Heart left ventricle (tissue), 16 donors: ENCODE data around the gene TRIM34. TPM values are rescaled to one million over a fixed set of nuclear protein-coding genes. Genes with fewer than 3 reads are reported as not detected.
A peak's percentile ranks its signal among the peaks of the same experiment; 100 is the strongest.

Experiments
- ATAC-seq, 4 donors: fragments of 200-7000 bp; cut with Tn5 transposase; one replicate each; pipeline ENCODE4 v1.9.1; 2020 to 2022; ENCODE audit warnings: moderate library complexity in 4 of 4, mild to moderate bottlenecking in 3 of 4, moderate number of reproducible peaks in 1 of 4
- DNase-seq, 5 donors: peaks; one replicate each; pipeline ENCODE4 v3.0.0-alpha.2; 2020
- H3K27ac ChIP-seq, 12 donors: fragments of 200-600 bp; sonication (generic) in 4 of 12; one replicate each; pipeline versions ENCODE4 v1.5.0 to v1.8.0; 2016 to 2022; ENCODE audit warnings: mild to moderate bottlenecking in 2 of 12
- H3K27me3 ChIP-seq, 9 donors: fragments of 200-600 bp; sonication (generic) in 2 of 9; one replicate each; pipeline versions ENCODE4 v1.5.1 to v1.8.0; 2016 to 2022; ENCODE audit warnings: mild to moderate bottlenecking in 3 of 9
- H3K36me3 ChIP-seq, 9 donors: fragments of 200-600 bp; sonication (generic) in 2 of 9; one replicate each; pipeline versions ENCODE4 v1.5.0 to v1.8.0; 2018 to 2022; ENCODE audit warnings: mild to moderate bottlenecking in 2 of 9
- H3K4me1 ChIP-seq, 12 donors: fragments of 200-600 bp; sonication (generic) in 4 of 12; one replicate each; pipeline versions ENCODE4 v1.5.0 to v1.8.0; 2016 to 2022; ENCODE audit warnings: mild to moderate bottlenecking in 3 of 12
- H3K4me3 ChIP-seq, 12 donors: fragments of 200-600 bp; sonication (generic) in 4 of 12; one replicate each; pipeline versions ENCODE4 v1.5.0 to v1.8.0; 2017 to 2022; ENCODE audit warnings: mild to moderate bottlenecking in 9 of 12, moderate library complexity in 4 of 12
- H3K9me3 ChIP-seq, 12 donors: fragments of 200-600 bp; sonication (generic) in 4 of 12; one replicate each; pipeline versions ENCODE4 v1.5.0 to v1.8.0; 2016 to 2022; ENCODE audit warnings: mild to moderate bottlenecking in 1 of 12
- CTCF ChIP-seq, 12 donors: fragments of 200-600 bp; sonication (generic) in 4 of 12; IDR thresholded peaks; one replicate each; pipeline versions ENCODE4 v1.5.0 to v1.8.0; 2018 to 2022; ENCODE audit warnings: antibody characterized with exemption in 12 of 12, mild to moderate bottlenecking in 5 of 12
- POLR2A ChIP-seq, 2 donors: fragments of 450-650 bp; IDR thresholded peaks; one replicate each; pipeline ENCODE4 v1.6.1; 2017; ENCODE audit warnings: antibody characterized with exemption in 2 of 2, mild to moderate bottlenecking in 2 of 2, moderate library complexity in 2 of 2
- WGBS, 4 donors: extraction: QIAGEN DNeasy Blood & Tissue Kit in 2 of 4; methylation state at CpG; one replicate each; pipeline versions ENCODE4 v1.1.5 to v1.1.7; 2013 to 2018; 5-methylcytosine and 5-hydroxymethylcytosine counted together
- intact Hi-C, 10 donors: fragments of 100-400 bp; cut with DNase I; formaldehyde crosslinking; loops; one replicate each; pipeline versions ENCODE4 v1.11.1 to v1.14.2; 2022
- polyA plus RNA-seq, 2 donors: library from polyadenylated mRNA; stranded (reverse); fragments of 200-250 nt; gene quantifications; one replicate each; pipeline ENCODE4 v1.2.3, GENCODE V29; 2013
- total RNA-seq, 9 donors: library from RNA; depleted of rRNA in 2 of 9; stranded (reverse); fragments of >200 nt in 2 of 9; fragmentation: NEBNext Ultra II Directional in 3 of 9; extraction: Animal tissue kit (Norgen Biotek cat#: 25700) in 3 of 9; gene quantifications; one replicate each; pipeline versions ENCODE4 v1.1.0 to v1.2.4, GENCODE V29; 2016 to 2023
- donor health status: ischemic (EF 13 %, LVEDD 7.1; RV severe dilation, severe dysfunction).
- donor health status: healthy with polysubstance abuse.
- donor health status: DM: no; HTN: yes; CAD: no.
- donor health status: DM: no; HTN: no; CAD: no.
- donor health status: ischemic (EF 25% LVEDD 6.9; RV normal size, moderate dysfunction).
- donor health status: ischemic (EF 25% LVEDD 5.7; RV mildly dilated, moderate dysfunction).
- donor health status: healthy.
- donor health status: DM: yes; HTN: yes; CAD: no.
- donor health status: ischemic (EF 35%, LVEDD 5.7; RV mildly dilated, moderate dysfunction).
- donor health status: nonischemic (EF 11% LVEDD 7.7; RV severe dilation, severe dysfunction).
- donor health status: DM: yes; HTN: yes; CAD: no.
- donor health status: PGD.
- donor health status: ischemic (EF 29% LVEDD 5.4; RV normal size, mild dysfunction).
- donor health status: nonischemic (EF 23%, LVEDD 6.1; RV moderate dilation, normal function).

TRIM34 gene
- total and polyA plus RNA-seq, 11 donors = 0.72 to 9.1 (median 1.6) TPM

- no peaks in the 10 kb centered on the region for H3K9me3 ChIP-seq
- peak within 1 kb of the TSS; percentile 25 to 68 (median 52) for H3K4me3 ChIP-seq
- 2 to 6% (median 3%) methylated on average over 13 of the region's 13 CpGs for WGBS, 4 donors
- TF ChIP-seq POLR2A (IDR thresholded peaks at IDR 0.05) (peak in 1 of 2 donors; percentile 88), CTCF (IDR thresholded peaks at IDR 0.05) (peak; percentile 35 to 74 (median 54))
- intact Hi-C loops = loop anchor here in 5 of 10 donors (1.0 to 10.0 kb wide), 4 partner anchors 58 to 122 kb away; partner anchors contain the start of gene TRIM34 (in 3 of the 5)
- peaks cover 0 to 12% (median 1%) of the 10 kb centered on the region in 9 donors for H3K36me3 ChIP-seq
- ATAC-seq (peak; percentile 97 to 99 (median 98)), DNase-seq (peak; percentile 87 to 91 (median 89))
- H3K27ac ChIP-seq = peak within 1 kb of the TSS; percentile 74 to 96 (median 86)
- peaks cover 0 to 31% (median 17%) of the 10 kb centered on the region in 12 donors for H3K4me1 ChIP-seq
- no peaks in the 10 kb centered on the region for H3K27me3 ChIP-seq
These were observed 60.0 kb downstream of the TRIM34 start, which contains the start of gene TRIM5 for GRCh38 chr11:5684646-5685362. TRIM5 (minus strand) TSS chr11:5685074; CDS start chr11:5680177, 4,897 bp downstream.

- H3K27ac ChIP-seq = no peak overlapping the region
- H3K36me3 ChIP-seq = no peaks in the 10 kb centered on the region
- intact Hi-C loops = loop anchor here in 4 of 10 donors (5.0 to 10.0 kb wide), 3 partner anchors 59 to 64 kb away; partner anchors contain the start of gene TRIM34 (in 3 of the 4)
- ATAC-seq (no peak), DNase-seq (no peak)
- H3K4me1 ChIP-seq = peaks cover 0 to 31% (median 17%) of the 10 kb centered on the region in 12 donors
- H3K9me3 ChIP-seq = no peaks in the 10 kb centered on the region
- H3K4me3 ChIP-seq = no peak overlapping the region
- no peaks in the 10 kb centered on the region for H3K27me3 ChIP-seq
- TF ChIP-seq CTCF (IDR thresholded peaks at IDR 0.05) (no peak), POLR2A (IDR thresholded peaks at IDR 0.05) (no peak)
- 94 to 99% (median 98%) methylated on average over 4 of the region's 4 CpGs for WGBS, 4 donors
These were observed 61.6 kb downstream of the TRIM34 start for GRCh38 chr11:5686426-5686825.

GRCh38 chr11:5688482-5688881 lies 63.7 kb downstream of the TRIM34 start:
- Histone ChIP-seq H3K27me3 (no peaks in the 10 kb centered on the region), H3K4me3 (no peak overlapping the region), H3K9me3 (no peaks in the 10 kb centered on the region), H3K36me3 (peaks cover 0 to 4% (median 0%) of the 10 kb centered on the region in 9 donors), H3K27ac (peak overlapping the region in 10 of 12 donors; percentile 77 to 99 (median 88)), H3K4me1 (peaks cover 0 to 38% (median 19%) of the 10 kb centered on the region in 12 donors)
- intact Hi-C loops = loop anchor here in 4 of 10 donors (5.0 to 10.0 kb wide), 3 partner anchors 61 to 66 kb away; partner anchors contain the start of gene TRIM34 (in 3 of the 4)
- DNase-seq = no peak
- no peak for TF ChIP-seq CTCF (IDR thresholded peaks at IDR 0.05)
- no peak for TF ChIP-seq POLR2A (IDR thresholded peaks at IDR 0.05)
- ATAC-seq = no peak
- 93 to 100% (median 97%) methylated on average over 1 of the region's 1 CpG for WGBS, 4 donors

GRCh38 chr11:5689551-5689983 lies 64.8 kb downstream of the TRIM34 start, which contains the start of gene TRIM22:
TRIM22 (plus strand) TSS chr11:5689790; CDS start chr11:5696233, 6,443 bp downstream.
- H3K36me3 ChIP-seq = peaks cover 0 to 14% (median 0%) of the 10 kb centered on the region in 9 donors
- ATAC-seq (peak; percentile 63 to 73 (median 68)), DNase-seq (peak in 4 of 5 donors; percentile 32 to 46 (median 39))
- TF ChIP-seq CTCF (IDR thresholded peaks at IDR 0.05) (no peak), POLR2A (IDR thresholded peaks at IDR 0.05) (peak in 1 of 2 donors; percentile 18)
- peak within 1 kb of the TSS; percentile 77 to 99 (median 88) for H3K27ac ChIP-seq
- H3K9me3 ChIP-seq = no peaks in the 10 kb centered on the region
- 26 to 44% (median 39%) methylated on average over 2 of the region's 2 CpGs for WGBS, 4 donors
- H3K4me1 ChIP-seq = peaks cover 0 to 44% (median 15%) of the 10 kb centered on the region in 12 donors
- no peaks in the 10 kb centered on the region for H3K27me3 ChIP-seq
- intact Hi-C loops = loop anchor here in 4 of 10 donors (5.0 to 10.0 kb wide), 3 partner anchors 62 to 67 kb away; partner anchors contain the start of gene TRIM34 (in 3 of the 4)
- peak within 1 kb of the TSS; percentile 11 to 77 (median 58) for H3K4me3 ChIP-seq
